Omental fat pad (tissue), 4 donors: Measurements from ENCODE around the gene GET3. TPM values are rescaled to one million over a fixed set of nuclear protein-coding genes. Genes with fewer than 3 reads are reported as not detected.

Experiments
- ATAC-seq: fragments of 150-250 bp; one replicate; pipeline ENCODE4 v1.9.1; 2016; ENCODE audit warnings: mild to moderate bottlenecking, moderate library complexity; ENCODE audit not compliant: low FRiP score
- DNase-seq: peaks from one replicate; pipeline ENCODE4 v3.0.0-alpha.2; 2019; ENCODE audit warnings: low spot score
- CTCF ChIP-seq, 3 donors: fragments of 450-650 bp; IDR thresholded peaks; one replicate each; pipeline ENCODE4 v1.5.1; 2016 to 2017; ENCODE audit warnings: antibody characterized with exemption in 3 of 3, mild to moderate bottlenecking in 3 of 3, moderate library complexity in 2 of 3
- total RNA-seq, 4 donors: library from RNA; depleted of rRNA; stranded (reverse); fragments of >200 nt; gene quantifications; one replicate each; pipeline ENCODE4 v1.1.0, GENCODE V29; 2016

Gene GET3
- total RNA-seq, 4 donors from 2014 or later = 36.6 to 55.4 (median 48.9) TPM

DNA sequence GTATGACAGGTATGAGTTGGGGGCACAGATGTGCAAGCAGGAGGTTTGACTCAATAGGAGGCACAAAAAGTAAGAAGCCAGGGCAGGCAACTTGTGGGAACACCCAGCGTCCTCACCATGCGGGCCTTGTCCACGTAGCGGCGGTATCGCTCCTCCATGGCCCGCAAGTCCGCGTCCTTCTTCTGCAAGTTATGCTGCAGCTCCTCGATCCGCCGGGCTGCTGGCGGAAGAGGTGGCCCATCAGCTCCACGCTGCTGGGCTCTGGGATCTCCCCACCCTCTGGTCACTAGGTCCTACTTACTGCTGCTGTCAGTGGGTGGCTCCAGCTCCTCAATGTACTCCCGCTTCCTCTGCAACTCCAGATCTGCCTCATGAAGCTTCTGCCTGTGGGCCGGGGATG, 27.4 kb downstream of the GET3 start:
- no peak for TF ChIP-seq CTCF (IDR thresholded peaks at IDR 0.05)
- ATAC-seq (no peak), DNase-seq (no peak)

GRCh38 chr19:12766051-12766521, 28.8 kb downstream of the GET3 start:
- ATAC-seq (peak; percentile 79), DNase-seq (no peak)
- TF ChIP-seq CTCF (IDR thresholded peaks at IDR 0.05) = peak in 1 of 3 donors; percentile 58

DNA sequence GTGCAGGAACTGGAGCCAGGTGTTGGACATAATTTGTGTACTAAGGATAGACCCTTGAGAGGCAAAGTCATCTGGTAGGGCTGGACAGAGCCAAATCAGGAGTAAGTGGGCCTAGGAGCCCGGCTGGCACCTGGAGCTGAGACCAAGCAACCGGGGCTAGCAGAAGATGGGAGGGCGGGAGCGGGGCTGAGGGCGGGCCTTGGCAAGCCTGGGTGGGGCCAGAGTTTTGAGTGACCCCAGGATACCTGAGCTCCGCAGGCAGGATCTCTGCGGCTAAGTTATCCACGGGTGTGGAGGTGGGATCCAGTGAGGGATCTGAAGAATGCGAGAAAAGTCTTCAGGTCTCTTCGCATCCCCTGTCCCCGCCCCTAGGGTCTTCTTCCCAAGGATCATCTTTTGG, 29.9 kb downstream of the GET3 start:
- DNase-seq (no peak), ATAC-seq (no peak)
- TF ChIP-seq CTCF (IDR thresholded peaks at IDR 0.05) = no peak

- no peak for DNase-seq
- ATAC-seq = no peak
- TF ChIP-seq CTCF (IDR thresholded peaks at IDR 0.05) = no peak
Measured at GRCh38 chr19:12767666-12768065, 30.4 kb downstream of the GET3 start.

- DNase-seq = no peak
- peak; percentile 63 for ATAC-seq
- TF ChIP-seq CTCF (IDR thresholded peaks at IDR 0.05) = no peak
Measured at GRCh38 chr19:12769689-12770088, 32.4 kb downstream of the GET3 start.

GRCh38 chr19:12770922-12771321, 33.6 kb downstream of the GET3 start:
- ATAC-seq = no peak
- no peak for TF ChIP-seq CTCF (IDR thresholded peaks at IDR 0.05)
- no peak for DNase-seq

GRCh38 chr19:12772323-12772722, 35.0 kb downstream of the GET3 start:
- ATAC-seq = no peak
- TF ChIP-seq CTCF (IDR thresholded peaks at IDR 0.05) = no peak
- no peak for DNase-seq
